ENCODE results near the gene DNAAF3.

GRCh38 chr19:55113570-55114039 lies 52.8 kb downstream of the DNAAF3 start:
- TF ChIP-seq CTCF (IDR thresholded peaks at IDR 0.05), result no peak
- no peak for TF ChIP-seq POLR2A (IDR thresholded peaks at IDR 0.05)
- TF ChIP-seq POLR2AphosphoS5 (IDR thresholded peaks at IDR 0.05), result peak; percentile 74

All from prostate gland (tissue), 2 donors.